GM18858 (cell line): ENCODE data around the gene CLCNKB.

Experiments
- ATAC-seq: cut with Tn5 transposase; IDR thresholded peaks from one replicate; pipeline ENCODE4 v1.9.1; 2021; ENCODE audit not compliant: unreplicated experiment

The CLCNKB gene

GRCh38 chr1:16072616-16073484 is 29.3 kb downstream of the CLCNKB start:
- ATAC-seq, result no peak

DNA sequence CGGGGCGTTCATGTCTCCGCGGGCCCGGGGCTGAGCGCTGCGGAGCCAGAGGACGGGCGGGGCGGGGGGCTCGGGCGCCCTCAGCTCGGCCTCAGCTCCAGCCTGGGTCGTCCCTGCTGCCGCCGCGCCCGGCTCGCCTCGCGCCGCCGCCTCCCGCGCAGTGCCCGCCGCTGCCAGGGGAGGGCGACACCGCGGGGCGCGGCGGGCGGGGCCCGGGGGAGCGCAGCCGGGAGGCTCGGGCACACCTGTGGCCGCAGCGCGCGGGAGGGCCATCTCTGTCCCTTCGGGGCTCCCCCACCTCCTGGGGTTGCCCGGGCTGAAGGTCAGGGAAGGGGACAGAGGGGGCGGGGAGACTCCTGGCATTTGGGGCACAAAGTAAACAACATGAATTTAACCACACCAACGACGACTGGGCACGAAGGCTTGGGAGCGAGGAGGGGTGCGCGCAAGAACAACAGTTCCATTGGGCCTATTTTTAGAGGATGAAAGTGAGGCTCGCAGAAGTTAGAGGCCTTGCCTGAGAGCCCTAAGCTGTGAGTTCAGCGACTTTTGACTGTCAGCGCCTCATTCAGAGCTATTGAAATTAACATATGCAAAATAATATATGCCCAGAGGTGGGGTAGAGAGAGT is 30.0 kb downstream of the CLCNKB start, which contains the start of gene FAM131C:
TSS of gene FAM131C (minus strand) at position 162 of the 630 bp plus-strand sequence. CDS start 209 bp downstream, outside the sequence.
- ATAC-seq, result no peak

GRCh38 chr1:16074217-16074616 is 30.6 kb downstream of the CLCNKB start:
- no peak for ATAC-seq

DNA sequence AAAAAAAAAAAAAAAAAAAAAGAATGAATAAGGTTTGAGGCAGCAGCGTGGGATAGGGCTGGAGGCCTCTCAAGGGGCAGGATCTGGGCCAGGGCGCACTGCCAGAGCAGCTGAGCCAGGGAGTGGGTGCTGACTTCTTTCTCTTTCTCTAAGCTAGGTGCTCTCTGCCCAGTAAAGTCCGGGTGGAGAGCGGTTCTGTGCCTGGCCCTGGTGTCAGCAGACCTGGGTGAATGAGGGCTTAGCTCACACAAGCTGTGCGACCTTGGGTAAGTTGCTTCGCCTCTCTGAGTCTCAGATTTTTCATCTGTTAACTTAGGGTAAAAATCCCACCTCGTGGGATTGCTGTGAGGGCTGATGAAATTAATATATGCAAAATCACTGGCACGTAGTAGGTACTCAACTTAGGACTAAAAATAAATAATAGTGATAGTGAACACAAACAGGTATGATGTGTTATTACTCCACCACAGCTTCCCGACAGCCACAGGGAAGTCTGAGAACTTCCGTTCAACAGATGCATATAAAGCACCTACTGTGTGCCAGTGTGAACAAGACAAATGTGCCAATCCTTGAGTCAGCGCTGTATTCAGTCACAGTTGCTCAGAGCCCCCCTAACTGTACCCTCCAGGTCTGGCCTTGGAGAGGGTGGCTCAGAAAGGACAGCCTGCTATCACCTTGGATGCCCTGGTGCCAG is 31.9 kb downstream of the CLCNKB start:
- no peak for ATAC-seq

- no peak for ATAC-seq
Observed at GRCh38 chr1:16076031-16076864, 32.7 kb downstream of the CLCNKB start.

DNA sequence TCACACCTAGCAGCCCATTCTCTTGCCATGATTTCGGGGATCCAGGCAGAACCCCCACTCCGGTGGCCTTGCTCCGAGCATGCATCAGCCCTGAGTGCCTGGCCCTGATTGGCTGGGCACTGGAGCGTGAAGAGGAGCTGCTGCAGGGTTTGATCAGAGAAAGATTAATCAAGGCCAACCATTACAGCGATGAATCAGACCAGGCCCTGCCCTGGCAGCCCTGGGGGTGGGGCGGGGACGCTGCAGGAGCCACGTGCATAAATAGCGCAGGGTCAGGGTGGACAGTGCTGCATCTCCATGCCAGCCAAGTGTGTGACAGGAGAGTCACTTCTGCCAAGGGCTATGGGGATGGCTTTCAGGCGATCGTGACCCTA is 33.3 kb downstream of the CLCNKB start:
- no peak for ATAC-seq

DNA sequence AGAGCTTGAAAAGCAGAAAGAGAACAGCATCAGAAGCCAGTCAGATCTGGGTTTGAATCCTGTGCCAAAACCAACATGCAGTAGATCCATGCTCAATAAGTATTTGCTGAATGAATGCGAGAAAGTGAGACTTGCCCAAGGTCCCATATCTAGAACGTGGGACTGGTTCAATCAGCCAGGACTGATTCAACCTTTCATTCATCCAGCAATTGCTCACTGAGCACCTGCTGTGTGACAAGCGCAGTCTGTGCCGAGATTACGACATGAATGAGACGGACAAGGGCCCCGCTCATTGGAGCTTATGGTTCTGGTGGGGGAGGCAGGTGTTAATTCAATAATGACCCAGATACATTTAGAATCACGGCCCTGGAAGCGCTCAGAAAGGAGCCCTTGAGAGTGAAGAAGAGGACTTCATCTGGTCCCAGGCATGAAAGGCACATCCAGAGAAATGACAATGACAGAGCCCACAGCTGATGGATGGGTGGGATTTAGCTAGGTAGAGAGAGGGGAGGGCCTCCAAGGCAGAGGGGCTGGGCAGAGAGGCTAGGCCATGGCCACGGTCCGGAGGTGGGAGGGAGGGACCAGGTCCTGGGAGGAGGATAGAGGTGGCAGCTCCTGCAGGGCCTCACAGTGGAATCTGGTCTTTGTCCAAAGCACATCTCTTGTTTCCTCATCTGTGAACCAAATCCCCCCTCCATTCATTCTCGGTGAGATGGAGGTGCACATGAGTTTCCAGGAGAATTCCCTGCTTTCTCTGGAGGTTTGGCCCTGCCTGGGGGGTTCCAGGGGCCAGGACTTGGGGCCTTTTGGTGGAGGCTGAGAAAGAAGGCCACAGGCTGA is 34.0 kb downstream of the CLCNKB start:
- no peak for ATAC-seq

GRCh38 chr1:16078925-16079656 is 35.5 kb downstream of the CLCNKB start:
- ATAC-seq, result peak; percentile 46

- no peak for ATAC-seq
Observed at GRCh38 chr1:16080422-16081150, 37.0 kb downstream of the CLCNKB start.

DNA sequence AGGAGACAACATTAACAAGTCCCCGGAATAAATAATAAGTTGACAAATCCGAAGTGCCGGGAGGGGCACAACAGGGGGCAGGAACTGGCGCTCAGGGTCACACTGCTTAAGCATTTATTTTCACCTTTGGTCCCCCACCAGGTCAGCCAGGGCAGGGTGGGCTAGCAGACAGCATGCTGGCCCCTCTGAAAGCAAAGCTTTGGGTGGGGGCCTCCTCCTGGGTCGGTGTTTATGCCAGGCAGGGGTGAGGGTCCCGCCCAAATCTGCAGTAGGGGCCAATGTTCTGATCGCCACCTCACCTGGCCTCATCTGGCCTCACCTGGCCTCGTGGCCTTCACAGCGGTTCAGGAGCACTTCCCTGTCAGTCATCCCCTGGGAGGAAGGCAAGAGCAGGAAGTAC is 38.1 kb downstream of the CLCNKB start:
- no peak for ATAC-seq

- ATAC-seq, result no peak
Observed at GRCh38 chr1:16082283-16083038, 38.9 kb downstream of the CLCNKB start.

- no peak for ATAC-seq
Observed at GRCh38 chr1:16083486-16083885, 39.9 kb downstream of the CLCNKB start.

DNA sequence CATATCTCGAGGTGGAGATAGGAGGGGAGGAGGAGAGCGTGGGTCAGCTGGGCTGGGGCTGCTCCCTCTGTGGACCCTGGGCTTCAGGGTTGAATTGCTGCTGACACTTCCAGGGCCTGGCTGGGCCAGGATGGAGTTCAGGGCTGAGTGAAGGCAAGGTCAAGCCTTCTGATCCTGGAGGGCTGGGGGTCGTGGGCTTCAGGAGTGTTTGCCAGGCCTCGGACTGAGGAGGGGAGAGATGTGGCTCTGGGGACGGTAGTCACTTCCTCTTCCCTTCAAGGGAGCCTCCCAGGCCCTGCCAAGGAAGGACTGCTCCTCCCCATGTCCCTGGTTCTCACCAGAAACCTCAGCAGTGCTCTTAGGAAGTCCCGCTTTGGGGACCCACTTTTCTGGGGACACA is 41.9 kb downstream of the CLCNKB start:
- no peak for ATAC-seq

DNA sequence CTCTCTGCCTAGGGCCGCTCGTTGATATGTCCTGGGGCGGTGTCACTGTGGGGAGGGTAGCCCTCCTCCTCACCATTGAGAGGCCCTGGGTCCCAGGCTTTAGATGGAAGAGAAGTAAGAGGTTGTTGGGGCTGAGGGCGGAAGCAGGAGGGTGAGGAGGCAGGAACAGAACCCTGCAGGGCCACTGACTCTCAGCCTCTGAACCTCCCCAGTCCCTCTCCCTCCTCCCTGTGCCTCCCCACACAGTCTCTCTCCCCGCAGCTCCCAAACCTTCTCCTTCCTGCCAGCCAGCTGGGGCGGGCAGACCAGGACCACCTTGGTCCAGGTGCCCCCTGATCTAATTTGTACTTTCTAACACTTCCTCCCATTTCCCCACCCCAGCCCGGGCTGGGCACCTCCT is 44.2 kb downstream of the CLCNKB start:
- ATAC-seq, result no peak

GRCh38 chr1:16088351-16088911 is 44.8 kb downstream of the CLCNKB start:
- ATAC-seq, result no peak

DNA sequence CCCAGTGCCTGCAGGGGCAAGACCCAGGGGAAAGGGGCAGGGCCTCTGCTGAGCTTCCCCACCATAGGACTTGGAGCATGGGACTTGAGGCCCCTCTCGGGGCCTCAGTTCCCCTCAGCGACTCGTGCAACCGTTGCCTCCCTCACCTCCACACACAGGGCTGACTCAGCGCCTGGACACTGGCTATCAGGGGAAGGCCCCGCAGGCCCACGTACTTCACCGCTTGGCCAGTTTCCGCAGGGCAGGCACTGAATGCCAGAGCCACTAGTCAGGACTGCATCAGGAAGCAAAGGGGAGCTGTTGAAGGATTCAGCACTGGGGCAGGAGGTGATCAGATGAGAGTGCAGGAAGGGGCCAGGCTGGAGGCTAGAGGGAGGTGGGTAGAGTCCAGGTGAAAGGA is 45.4 kb downstream of the CLCNKB start:
- no peak for ATAC-seq

DNA sequence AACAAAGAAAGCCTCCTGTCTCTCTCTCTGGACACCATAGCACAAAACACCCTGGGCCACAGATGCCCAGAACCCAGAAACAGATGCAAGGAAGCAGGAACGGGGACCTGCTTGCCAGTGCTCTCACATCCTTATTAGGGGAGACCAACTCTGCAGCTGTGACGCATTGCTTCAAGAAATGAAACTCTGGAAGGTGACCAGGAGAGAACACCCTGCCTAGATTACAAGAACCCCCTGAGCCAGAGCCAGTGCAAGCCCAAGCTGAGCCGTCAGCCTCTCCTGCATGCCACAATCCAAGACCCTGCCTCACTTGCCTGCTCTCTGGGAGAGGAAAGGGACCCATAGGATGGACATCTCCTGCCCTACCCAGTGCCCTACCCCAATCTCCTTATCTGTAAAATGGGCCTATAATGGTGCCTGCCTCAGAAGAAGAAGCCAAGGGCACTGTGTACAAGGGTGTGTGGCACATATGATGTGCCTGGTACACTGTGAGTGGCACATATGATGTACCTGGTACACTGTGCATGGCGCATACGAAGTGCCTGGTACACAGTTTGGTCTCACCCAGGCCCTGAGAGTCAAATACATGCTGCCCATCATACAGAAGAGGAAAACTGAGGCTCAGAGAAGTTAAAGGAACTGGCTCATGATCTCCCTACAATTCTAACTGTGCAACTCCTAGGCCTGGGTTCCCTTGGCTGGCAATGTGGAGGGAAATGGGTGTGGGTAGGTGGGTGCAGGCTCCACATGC is 46.7 kb downstream of the CLCNKB start:
- no peak for ATAC-seq
